ENCODE data around the gene IGFN1. TPM values are rescaled to one million over a fixed set of nuclear protein-coding genes. Genes with fewer than 3 reads are reported as not detected.

The IGFN1 gene
- total RNA-seq, 2 donors from 2014 or later = not detected

- no peak overlapping the region for H3K4me3 ChIP-seq
- DNase-seq (ENCODE audit: low spot score) = no peak
- no peaks in the 10 kb centered on the region for H3K9me3 ChIP-seq
- ATAC-seq (ENCODE audit: insufficient number of reproducible peaks, low FRiP score, low read depth) = no peak
- no peaks in the 10 kb centered on the region for H3K4me1 ChIP-seq (ENCODE audit: control insufficient read depth in 1 of 2, low read depth in 2 of 2)
- no peaks in the 10 kb centered on the region for H3K27me3 ChIP-seq (replicated peaks; ENCODE audit: insufficient read depth)
- H3K36me3 ChIP-seq = no peaks in the 10 kb centered on the region
- TF ChIP-seq CTCF (IDR thresholded peaks at IDR 0.05) = no peak
- H3K27ac ChIP-seq = no peak overlapping the region
Measured at GRCh38 chr1:201176940-201177339, 13.7 kb upstream of the IGFN1 start.

- Histone ChIP-seq H3K4me3 (no peak overlapping the region), H3K9me3 (no peaks in the 10 kb centered on the region), H3K27me3 (replicated peaks; ENCODE audit: insufficient read depth) (no peaks in the 10 kb centered on the region), H3K27ac (no peak overlapping the region), H3K36me3 (no peaks in the 10 kb centered on the region), H3K4me1 (ENCODE audit: control insufficient read depth in 1 of 2, low read depth in 2 of 2) (no peaks in the 10 kb centered on the region)
- TF ChIP-seq CTCF (IDR thresholded peaks at IDR 0.05) = no peak
- DNase-seq (ENCODE audit: low spot score) (no peak), ATAC-seq (ENCODE audit: insufficient number of reproducible peaks, low FRiP score, low read depth) (no peak)
Measured at GRCh38 chr1:201178718-201179117, 11.9 kb upstream of the IGFN1 start.

GRCh38 chr1:201180141-201180540 is 10.5 kb upstream of the IGFN1 start:
- no peaks in the 10 kb centered on the region for H3K27me3 ChIP-seq (replicated peaks; ENCODE audit: insufficient read depth)
- TF ChIP-seq CTCF (IDR thresholded peaks at IDR 0.05) = no peak
- H3K4me1 ChIP-seq (ENCODE audit: control insufficient read depth in 1 of 2, low read depth in 2 of 2) = no peaks in the 10 kb centered on the region
- H3K4me3 ChIP-seq = no peak overlapping the region
- H3K9me3 ChIP-seq = no peaks in the 10 kb centered on the region
- ATAC-seq (ENCODE audit: insufficient number of reproducible peaks, low FRiP score, low read depth) (no peak), DNase-seq (ENCODE audit: low spot score) (no peak)
- no peaks in the 10 kb centered on the region for H3K36me3 ChIP-seq
- H3K27ac ChIP-seq = no peak overlapping the region

GRCh38 chr1:201180901-201181300 is 9.7 kb upstream of the IGFN1 start:
- no peak overlapping the region for H3K27ac ChIP-seq
- DNase-seq (ENCODE audit: low spot score) = no peak
- H3K9me3 ChIP-seq = no peaks in the 10 kb centered on the region
- no peaks in the 10 kb centered on the region for H3K36me3 ChIP-seq
- H3K4me1 ChIP-seq (ENCODE audit: control insufficient read depth in 1 of 2, low read depth in 2 of 2) = no peaks in the 10 kb centered on the region
- no peak overlapping the region for H3K4me3 ChIP-seq
- H3K27me3 ChIP-seq (replicated peaks; ENCODE audit: insufficient read depth) = no peaks in the 10 kb centered on the region
- no peak for TF ChIP-seq CTCF (IDR thresholded peaks at IDR 0.05)
- ATAC-seq (ENCODE audit: insufficient number of reproducible peaks, low FRiP score, low read depth) = no peak

GRCh38 chr1:201181323-201181722 is 9.3 kb upstream of the IGFN1 start:
- Histone ChIP-seq H3K27ac (no peak overlapping the region), H3K36me3 (no peaks in the 10 kb centered on the region), H3K9me3 (no peaks in the 10 kb centered on the region), H3K4me1 (ENCODE audit: control insufficient read depth in 1 of 2, low read depth in 2 of 2) (no peaks in the 10 kb centered on the region), H3K27me3 (replicated peaks; ENCODE audit: insufficient read depth) (no peaks in the 10 kb centered on the region), H3K4me3 (no peak overlapping the region)
- ATAC-seq (ENCODE audit: insufficient number of reproducible peaks, low FRiP score, low read depth) (no peak), DNase-seq (ENCODE audit: low spot score) (no peak)
- TF ChIP-seq CTCF (IDR thresholded peaks at IDR 0.05) = no peak
